ENCODE results near the gene OTOF.

The OTOF gene

GRCh38 chr2:26495705-26496297 lies 17.9 kb upstream of the OTOF start:
- DNase-seq, result no peak

GRCh38 chr2:26494891-26495290 lies 17.0 kb upstream of the OTOF start:
- no peak for DNase-seq

- no peak for DNase-seq
Observed at GRCh38 chr2:26494199-26494598, 16.3 kb upstream of the OTOF start.

GRCh38 chr2:26493566-26493965 lies 15.6 kb upstream of the OTOF start:
- no peak for DNase-seq

- no peak for DNase-seq
Observed at GRCh38 chr2:26492749-26493515, 15.0 kb upstream of the OTOF start.

GRCh38 chr2:26491563-26492167 lies 13.7 kb upstream of the OTOF start:
- DNase-seq, result no peak

GRCh38 chr2:26489213-26489850 lies 11.4 kb upstream of the OTOF start:
- no peak for DNase-seq

GRCh38 chr2:26488463-26489212 lies 10.7 kb upstream of the OTOF start:
- no peak for DNase-seq

- no peak for DNase-seq
Observed at GRCh38 chr2:26487192-26487591, 9.3 kb upstream of the OTOF start.

- no peak for DNase-seq
Observed at GRCh38 chr2:26486789-26487188, 8.9 kb upstream of the OTOF start.

- no peak for DNase-seq
Observed at GRCh38 chr2:26485725-26486418, 7.9 kb upstream of the OTOF start.

GRCh38 chr2:26485099-26485498 lies 7.2 kb upstream of the OTOF start:
- no peak for DNase-seq

GRCh38 chr2:26484579-26484978 lies 6.7 kb upstream of the OTOF start:
- no peak for DNase-seq

- no peak for DNase-seq
Observed at GRCh38 chr2:26483957-26484565, 6.1 kb upstream of the OTOF start.

- DNase-seq, result no peak
Observed at GRCh38 chr2:26483516-26483915, 5.6 kb upstream of the OTOF start.

- no peak for DNase-seq
Observed at GRCh38 chr2:26483027-26483326, 5.1 kb upstream of the OTOF start.

GRCh38 chr2:26482211-26483026 lies 4.5 kb upstream of the OTOF start:
- DNase-seq, result no peak

- no peak for DNase-seq
Observed at GRCh38 chr2:26481706-26482105, 3.8 kb upstream of the OTOF start.

GRCh38 chr2:26480566-26481423 lies 2.9 kb upstream of the OTOF start:
- no peak for DNase-seq

All from activated effector memory CD4-positive, alpha-beta T cell treated with Interleukin-2 at 50 U/mL for 16 hours (primary cell).